WTC11 (cell line): ENCODE data around the gene AQP3. TPM values are rescaled to one million over a fixed set of nuclear protein-coding genes. Genes with fewer than 3 reads are reported as not detected.

Source experiments
- ARID4B ChIP-seq: sonication (generic); formaldehyde crosslinking; IDR thresholded peaks from 2 replicates; pipeline ENCODE4 v1.8.0; 2023; ENCODE audit warnings: missing genetic modification reagents, mild to moderate bottlenecking, borderline replicate concordance
- ATF1 ChIP-seq: sonication (generic); formaldehyde crosslinking; IDR thresholded peaks from 2 replicates; pipeline ENCODE4 v1.8.1; 2023; ENCODE audit warnings: mild to moderate bottlenecking, moderate library complexity, missing genetic modification reagents
- ATF3 ChIP-seq: sonication (generic); formaldehyde crosslinking; conservative IDR thresholded peaks from 2 replicates; pipeline ENCODE4 v1.8.1; 2022; ENCODE audit warnings: mild to moderate bottlenecking, missing genetic modification reagents
- CBFB ChIP-seq: sonication (generic); formaldehyde crosslinking; IDR thresholded peaks from 2 replicates; pipeline ENCODE4 v1.8.1; 2022; ENCODE audit warnings: mild to moderate bottlenecking, low read depth, missing genetic modification reagents
- CREB1 ChIP-seq: sonication (generic); formaldehyde crosslinking; IDR thresholded peaks from 2 replicates; pipeline ENCODE4 v1.8.0; 2023; ENCODE audit warnings: mild to moderate bottlenecking, missing genetic modification reagents
- E2F1 ChIP-seq: sonication (generic); formaldehyde crosslinking; IDR thresholded peaks from 2 replicates; pipeline ENCODE4 v1.8.0; 2022; ENCODE audit warnings: mild to moderate bottlenecking, missing genetic modification reagents
- E2F5 ChIP-seq: sonication (generic); formaldehyde crosslinking; IDR thresholded peaks from 2 replicates; pipeline ENCODE4 v1.8.1; 2022; ENCODE audit warnings: mild to moderate bottlenecking, moderate library complexity, missing genetic modification reagents
- FOXK1 ChIP-seq: sonication (generic); formaldehyde crosslinking; IDR thresholded peaks from 2 replicates; pipeline ENCODE4 v1.8.0; 2022; ENCODE audit warnings: mild to moderate bottlenecking, moderate library complexity, missing genetic modification reagents
- FOXP1 ChIP-seq: sonication (generic); formaldehyde crosslinking; IDR thresholded peaks from 2 replicates; pipeline ENCODE4 v1.8.0; 2022; ENCODE audit warnings: missing genetic modification reagents, mild to moderate bottlenecking, moderate library complexity, borderline replicate concordance
- HMGA2 ChIP-seq: fragments of 250-450 bp; sonication (Bioruptor Pico); IDR thresholded peaks from 2 replicates; pipeline ENCODE4 v1.4.0; 2021; ENCODE audit warnings: mild to moderate bottlenecking, moderate library complexity
- JUN ChIP-seq: sonication (generic); formaldehyde crosslinking; IDR thresholded peaks from 2 replicates; pipeline ENCODE4 v1.8.0; 2023; ENCODE audit warnings: mild to moderate bottlenecking, missing genetic modification reagents
- KAT7 ChIP-seq: sonication (generic); formaldehyde crosslinking; IDR thresholded peaks from 2 replicates; pipeline ENCODE4 v1.8.1; 2023; ENCODE audit warnings: missing genetic modification reagents, mild to moderate bottlenecking, borderline replicate concordance
- MAX ChIP-seq: sonication (generic); formaldehyde crosslinking; IDR thresholded peaks from 2 replicates; pipeline ENCODE4 v1.8.0; 2022; ENCODE audit warnings: mild to moderate bottlenecking, missing genetic modification reagents
- NFATC4 ChIP-seq: fragments of 250-450 bp; sonication (Bioruptor Pico); IDR thresholded peaks from 2 replicates; pipeline ENCODE4 v1.9.0; 2021; ENCODE audit warnings: mild to moderate bottlenecking
- NFYB ChIP-seq: sonication (generic); formaldehyde crosslinking; conservative IDR thresholded peaks from 2 replicates; pipeline ENCODE4 v1.8.0; 2022; ENCODE audit warnings: low read depth, missing genetic modification reagents
- STAT6 ChIP-seq: sonication (generic); formaldehyde crosslinking; conservative IDR thresholded peaks from 2 replicates; pipeline ENCODE4 v1.8.1; 2023; ENCODE audit warnings: mild to moderate bottlenecking, low read depth, missing genetic modification reagents, moderate library complexity
- USF1 ChIP-seq: sonication (generic); formaldehyde crosslinking; IDR thresholded peaks from 2 replicates; pipeline ENCODE4 v1.8.0; 2022; ENCODE audit warnings: mild to moderate bottlenecking, missing genetic modification reagents
- USF2 ChIP-seq: sonication (generic); formaldehyde crosslinking; IDR thresholded peaks from 2 replicates; pipeline ENCODE4 v1.8.1; 2023; ENCODE audit warnings: mild to moderate bottlenecking, missing genetic modification reagents, moderate library complexity
- ZBTB21 ChIP-seq: sonication (generic); formaldehyde crosslinking; IDR thresholded peaks from 2 replicates; pipeline ENCODE4 v1.8.1; 2023; ENCODE audit warnings: mild to moderate bottlenecking, missing genetic modification reagents, borderline replicate concordance
- ZMAT4 ChIP-seq: fragments of 250-450 bp; sonication (Bioruptor Pico); IDR thresholded peaks from 2 replicates; pipeline ENCODE4 v1.9.0; 2021; ENCODE audit warnings: mild to moderate bottlenecking
- ZNF138 ChIP-seq: sonication (generic); formaldehyde crosslinking; conservative IDR thresholded peaks from 2 replicates; pipeline ENCODE4 v1.8.1; 2022; ENCODE audit warnings: mild to moderate bottlenecking, moderate library complexity, missing genetic modification reagents
- ZNF281 ChIP-seq: sonication (generic); formaldehyde crosslinking; IDR thresholded peaks from 2 replicates; pipeline ENCODE4 v1.8.0; 2023; ENCODE audit warnings: mild to moderate bottlenecking, missing genetic modification reagents
- total RNA-seq: library from RNA; stranded (reverse); gene quantifications from 3 replicates; pipeline ENCODE4 v1.2.3, GENCODE V29; 2021

AQP3 gene
- total RNA-seq, 1 experiment from 2014 or later = 3.0 TPM

GRCh38 chr9:33473643-33474352 is 26.4 kb upstream of the AQP3 start, which contains the start of gene NOL6 (continued):
- no peak for TF ChIP-seq ZNF281 (CRISPR knock-in tag)
- peak; percentile 85 for TF ChIP-seq FOXK1 (CRISPR knock-in tag)
- TF ChIP-seq MAX = peak; percentile 92
- TF ChIP-seq ZBTB21 (CRISPR knock-in tag) = no peak
- peak; percentile 85; the same call in 1 of the 2 replicates for TF ChIP-seq ARID4B (CRISPR knock-in tag)
- TF ChIP-seq USF1 (CRISPR knock-in tag) = peak; percentile 83
- TF ChIP-seq FOXP1 (CRISPR knock-in tag) = peak; percentile 56; the same call in 1 of the 2 replicates
- TF ChIP-seq CREB1 = no peak
- TF ChIP-seq CBFB (CRISPR knock-in tag) = 0 out of 2 replicates have a peak, but pooled peaks have one; percentile 58
- no peak for TF ChIP-seq ZNF138 (CRISPR knock-in tag)
- TF ChIP-seq JUN (CRISPR knock-in tag) = no peak
- no peak for TF ChIP-seq E2F1 (CRISPR knock-in tag)
- TF ChIP-seq USF2 (CRISPR knock-in tag) = peak; percentile 87
- no peak for TF ChIP-seq STAT6 (CRISPR knock-in tag)
- TF ChIP-seq NFYB = peak; percentile 86
- TF ChIP-seq ATF3 (CRISPR knock-in tag) = no peak
- no peak for TF ChIP-seq NFATC4 (CRISPR knock-in tag)
- no peak for TF ChIP-seq ZMAT4 (CRISPR knock-in tag)
- no peak for TF ChIP-seq KAT7
- TF ChIP-seq E2F5 (CRISPR knock-in tag) = no peak
- no peak for TF ChIP-seq HMGA2 (CRISPR knock-in tag)
- no peak for TF ChIP-seq ATF1 (CRISPR knock-in tag)
